Skeletal muscle tissue (tissue), 4 donors: ENCODE data around the gene COX7A2L. TPM values are rescaled to one million over a fixed set of nuclear protein-coding genes. Genes with fewer than 3 reads are reported as not detected.
"Not testable (repeated sequence)": the region's sequence is repeated elsewhere in the genome, so short reads cannot be mapped to it uniquely, and the experiment has no call there.

Experiments
- H3K27ac ChIP-seq: one replicate; pipeline ENCODE4 v1.7.0; 2013; ENCODE audit warnings: mild to moderate bottlenecking, low read depth, low read length, inconsistent platforms
- H3K27me3 ChIP-seq, 3 donors: one replicate each; pipeline ENCODE4 v1.7.0; 2013; ENCODE audit warnings: low read length in 3 of 3; ENCODE audit not compliant: control insufficient read depth in 3 of 3, insufficient read depth in 3 of 3
- H3K36me3 ChIP-seq, 3 donors: one replicate each; pipeline ENCODE4 v1.7.0; 2013; ENCODE audit warnings: low read length in 3 of 3; ENCODE audit not compliant: control insufficient read depth in 3 of 3, insufficient read depth in 3 of 3
- H3K4me1 ChIP-seq, 3 donors: one replicate each; pipeline ENCODE4 v1.7.0; 2013; ENCODE audit warnings: low read length in 3 of 3, mild to moderate bottlenecking in 3 of 3; ENCODE audit not compliant: control insufficient read depth in 3 of 3, insufficient read depth in 3 of 3
- H3K4me3 ChIP-seq, 3 donors: one replicate each; pipeline ENCODE4 v1.7.0; 2013; ENCODE audit warnings: low read length in 3 of 3
- H3K9ac ChIP-seq, 3 donors: one replicate each; pipeline ENCODE4 v1.7.0; 2013; ENCODE audit warnings: low read length in 3 of 3, mild to moderate bottlenecking in 3 of 3, moderate library complexity in 2 of 3, low read depth in 1 of 3
- H3K9me3 ChIP-seq, 3 donors: one replicate each; pipeline ENCODE4 v1.7.0; 2013; ENCODE audit warnings: low read length in 3 of 3; ENCODE audit not compliant: control insufficient read depth in 3 of 3
- total RNA-seq: library from RNA; depleted of rRNA; stranded (reverse); fragments of >200 nt; gene quantifications from one replicate; pipeline ENCODE4 v1.2.3, GENCODE V29; 2014
- donor health status: Osteomylitis.

COX7A2L gene
- total RNA-seq, 1 donor from 2014 or later: 180 TPM

DNA sequence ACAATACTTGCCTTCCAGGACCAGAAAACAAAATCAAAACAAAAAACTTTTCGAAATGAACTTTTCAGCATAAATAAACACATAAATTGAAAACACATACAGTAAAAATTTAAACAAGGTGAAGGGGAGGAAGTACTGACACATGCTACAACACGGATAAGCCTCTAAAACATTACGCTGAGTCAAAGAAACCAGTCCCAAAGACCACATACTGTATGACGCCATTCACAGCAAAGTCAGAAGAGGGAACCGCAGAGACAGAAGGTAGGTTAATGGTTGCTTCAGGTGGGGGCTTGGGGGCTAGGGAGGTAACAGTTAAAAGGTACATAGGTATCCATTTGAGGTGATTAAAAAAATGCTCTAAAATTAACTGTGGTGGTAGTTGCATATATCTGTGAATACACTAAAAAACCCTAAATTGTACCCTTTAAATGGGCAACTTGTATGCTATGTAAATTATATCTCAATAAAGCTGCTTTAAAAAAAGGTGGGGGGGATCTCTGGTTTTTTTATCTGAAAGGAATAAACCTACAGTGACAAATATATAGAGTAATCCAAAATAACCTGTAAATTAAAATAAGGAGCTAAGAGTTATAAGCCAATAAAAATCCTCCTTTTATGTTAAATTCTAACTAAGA lies 7.1 kb downstream of the COX7A2L start:
- peaks cover 3 to 13% (median 10%) of the 10 kb centered on the region in 3 donors for H3K4me1 ChIP-seq

DNA sequence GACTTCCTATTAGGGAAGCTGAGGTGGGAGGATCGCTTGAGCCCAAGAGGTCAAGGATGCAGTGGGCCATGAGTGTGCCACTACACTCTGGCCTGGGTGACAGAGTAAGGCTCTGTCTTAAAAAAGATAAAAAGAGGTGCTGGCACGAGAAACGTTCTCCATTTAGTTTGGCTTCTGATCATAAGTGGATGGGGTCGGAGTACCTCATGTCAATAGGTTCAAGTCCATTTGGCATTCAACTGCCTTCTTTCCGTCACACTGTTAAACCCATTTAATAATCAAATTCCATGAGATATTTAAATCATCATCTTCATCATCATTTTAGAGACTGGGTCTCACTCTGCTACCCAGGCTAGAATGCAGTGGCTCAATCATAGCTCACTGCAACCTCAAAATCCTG lies 9.2 kb downstream of the COX7A2L start:
- Histone ChIP-seq H3K9me3 (no peaks in the 10 kb centered on the region), H3K36me3 (peaks cover 0 to 23% (median 8%) of the 10 kb centered on the region in 3 donors), H3K9ac (no peak overlapping the region), H3K27me3 (no peaks in the 10 kb centered on the region), H3K27ac (no peak overlapping the region), H3K4me3 (no peak overlapping the region), H3K4me1 (no peaks in the 10 kb centered on the region)

More for the DNA sequence above, 7.1 kb downstream of the COX7A2L start:
- H3K27me3 ChIP-seq: no peaks in the 10 kb centered on the region
- no peak overlapping the region for H3K4me3 ChIP-seq
- no peak overlapping the region for H3K27ac ChIP-seq
- no peaks in the 10 kb centered on the region for H3K9me3 ChIP-seq
- H3K9ac ChIP-seq: no peak overlapping the region
- peaks cover 0 to 16% (median 6%) of the 10 kb centered on the region in 3 donors for H3K36me3 ChIP-seq

GRCh38 chr2:42350434-42351063 lies 10.5 kb downstream of the COX7A2L start:
- Histone ChIP-seq H3K4me3 (no peak overlapping the region), H3K36me3 (peaks cover 0 to 23% (median 8%) of the 10 kb centered on the region in 3 donors), H3K9me3 (no peaks in the 10 kb centered on the region)

DNA sequence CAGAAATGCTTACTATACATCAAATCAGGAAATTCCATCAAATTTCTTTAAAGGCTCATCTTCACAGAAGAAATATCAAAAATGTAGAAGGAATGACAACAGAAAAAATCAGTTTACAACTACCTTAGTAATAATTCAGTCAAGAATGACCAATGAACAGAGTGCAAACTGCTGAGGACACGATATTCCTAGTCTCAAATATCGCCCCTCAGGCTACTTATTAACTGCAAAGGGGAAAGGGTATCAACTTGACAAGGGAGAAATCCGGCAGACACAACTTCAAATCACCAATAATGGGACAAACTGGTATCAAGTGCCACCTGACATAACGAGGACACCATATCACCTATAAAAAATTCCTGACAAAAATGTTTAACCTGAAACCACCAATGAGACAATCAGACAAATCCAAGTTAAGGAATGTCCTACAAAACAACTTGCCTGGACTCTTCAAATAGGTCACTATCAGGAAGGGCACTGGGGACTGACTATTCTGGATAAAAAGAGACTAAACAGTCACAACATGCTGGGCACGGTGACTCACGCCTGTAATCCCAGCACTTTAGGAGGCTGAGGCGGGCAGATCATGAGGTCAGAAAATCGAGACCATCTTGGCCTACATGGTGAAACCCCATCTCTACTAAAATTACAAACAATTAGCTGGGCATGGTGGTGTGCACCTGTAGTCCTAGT lies 12.8 kb downstream of the COX7A2L start:
- Histone ChIP-seq H3K36me3 (peaks cover 0 to 23% (median 8%) of the 10 kb centered on the region in 3 donors), H3K4me3 (no peak overlapping the region), H3K9me3 (no peaks in the 10 kb centered on the region), H3K27me3 (no peaks in the 10 kb centered on the region), H3K9ac (no peak overlapping the region), H3K27ac (no peak overlapping the region), H3K4me1 (peaks cover 0 to 2% (median 0%) of the 10 kb centered on the region in 3 donors)

More at GRCh38 chr2:42350434-42351063, 10.5 kb downstream of the COX7A2L start:
- Histone ChIP-seq H3K27me3 (no peaks in the 10 kb centered on the region), H3K9ac (no peak overlapping the region), H3K4me1 (no peaks in the 10 kb centered on the region), H3K27ac (no peak overlapping the region)

DNA sequence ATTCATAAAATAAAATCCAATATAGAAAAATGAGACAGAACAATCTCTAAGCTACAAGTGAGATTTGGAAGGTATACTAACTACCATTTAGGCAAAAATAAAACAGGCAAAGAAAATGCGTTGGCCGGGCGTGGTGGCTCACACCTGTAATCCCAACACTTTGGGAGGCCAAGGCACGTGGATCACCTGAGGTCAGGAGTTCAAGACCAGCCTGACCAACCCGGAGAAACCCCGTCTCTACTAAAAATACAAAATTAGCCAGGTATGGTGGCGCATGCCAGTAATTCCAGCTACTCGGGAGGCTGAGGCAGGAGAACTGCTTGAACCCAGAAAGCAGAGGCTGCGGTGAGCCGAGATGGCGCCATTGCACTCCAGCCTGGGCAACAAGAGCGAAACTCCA lies 13.5 kb downstream of the COX7A2L start:
- not testable (repeated sequence) for H3K4me1 ChIP-seq, H3K27ac ChIP-seq, H3K4me3 ChIP-seq, H3K27me3 ChIP-seq, H3K9me3 ChIP-seq, H3K9ac ChIP-seq
- peaks cover 0 to 23% (median 8%) of the 10 kb centered on the region in 3 donors for H3K36me3 ChIP-seq

GRCh38 chr2:42346856-42347255 lies 14.2 kb downstream of the COX7A2L start:
- H3K9ac ChIP-seq, H3K4me3 ChIP-seq, H3K9me3 ChIP-seq, H3K27me3 ChIP-seq, H3K27ac ChIP-seq: not testable (repeated sequence)
- Histone ChIP-seq H3K36me3 (peaks cover 0 to 23% (median 8%) of the 10 kb centered on the region in 3 donors), H3K4me1 (peaks cover 13 to 16% (median 14%) of the 10 kb centered on the region in 3 donors)

GRCh38 chr2:42345986-42346385 lies 15.0 kb downstream of the COX7A2L start:
- Histone ChIP-seq H3K9me3 (no peaks in the 10 kb centered on the region), H3K27ac (no peak overlapping the region), H3K4me3 (no peak overlapping the region), H3K9ac (no peak overlapping the region), H3K4me1 (peaks cover 17 to 20% (median 19%) of the 10 kb centered on the region in 3 donors), H3K27me3 (no peaks in the 10 kb centered on the region), H3K36me3 (peaks cover 0 to 15% (median 8%) of the 10 kb centered on the region in 3 donors)

- H3K9me3 ChIP-seq: no peaks in the 10 kb centered on the region
- peaks cover 17 to 20% (median 19%) of the 10 kb centered on the region in 3 donors for H3K4me1 ChIP-seq
- H3K27ac ChIP-seq: peak overlapping the region; percentile 49
- H3K4me3 ChIP-seq: no peak overlapping the region
- peaks cover 6 to 8% (median 8%) of the 10 kb centered on the region in 3 donors for H3K36me3 ChIP-seq
- peak overlapping the region in 1 of 3 donors; percentile 40 for H3K9ac ChIP-seq
- no peaks in the 10 kb centered on the region for H3K27me3 ChIP-seq
These were observed 18.2 kb downstream of the COX7A2L start for GRCh38 chr2:42342795-42343241.

GRCh38 chr2:42342061-42342794 lies 18.8 kb downstream of the COX7A2L start:
- Histone ChIP-seq H3K36me3 (peaks cover 6 to 14% (median 10%) of the 10 kb centered on the region in 3 donors), H3K9me3 (no peaks in the 10 kb centered on the region), H3K27me3 (no peaks in the 10 kb centered on the region), H3K4me1 (peaks cover 17 to 20% (median 19%) of the 10 kb centered on the region in 3 donors), H3K27ac (peak overlapping the region; percentile 49), H3K4me3 (peak overlapping the region in 2 of 3 donors; percentile 23 to 29), H3K9ac (peak overlapping the region in 1 of 3 donors; percentile 40)
